PC-9 (cell line): ENCODE measurements around the gene TRABD2B. TPM values are rescaled to one million over a fixed set of nuclear protein-coding genes. Genes with fewer than 3 reads are reported as not detected.

Experiments used
- BruUV-seq: library from RNA; stranded (reverse); fragments of 400-500 nt; replicated peaks from 2 replicates; lab custom pipeline; 2021; lab: Mats Ljungman, UMichigan
- CTCF ChIA-PET: fragments of 300-600 bp; sonication (Branson Sonifier 250); formaldehyde crosslinking; loops from one replicate; lab custom pipeline; 2022; ENCODE audit warnings: antibody characterized with exemption; lab: Charles Lee
- POLR2A ChIA-PET: fragments of 300-600 bp; sonication (Branson Sonifier 250); formaldehyde crosslinking; loops from one replicate; lab custom pipeline; 2022; ENCODE audit warnings: antibody characterized with exemption; ENCODE audit not compliant: unreplicated experiment; lab: Charles Lee
- DNase-seq, 2 experiments: peaks; one replicate each; pipeline versions ENCODE4 v3.0.0 to v3.0.0-alpha.2; 2015 to 2022; ENCODE audit warnings: mixed read lengths in 1 of 2
- H2AFZ ChIP-seq: fragments of 200-600 bp; sonication (generic); 2 replicates; pipeline ENCODE4 v1.8.1; 2017; ENCODE audit warnings: antibody characterized with exemption
- H3F3A ChIP-seq: fragments of 200-600 bp; sonication (generic); 2 replicates; pipeline ENCODE4 v1.8.1; 2017; ENCODE audit warnings: antibody characterized with exemption, mild to moderate bottlenecking, low read depth; ENCODE audit not compliant: insufficient read depth
- H3K27ac ChIP-seq: fragments of 200-600 bp; sonication (generic); 2 replicates; pipeline ENCODE4 v1.6.1; 2016; ENCODE audit warnings: mixed run types
- H3K27me3 ChIP-seq: fragments of 200-600 bp; sonication (generic); 2 replicates; pipeline ENCODE4 v1.6.1; 2016; ENCODE audit warnings: low read depth, mixed run types; ENCODE audit not compliant: insufficient read depth
- H3K36me3 ChIP-seq: fragments of 200-600 bp; sonication (generic); 2 replicates; pipeline ENCODE4 v1.6.1; 2016; ENCODE audit warnings: low read depth, mixed run types
- H3K4me1 ChIP-seq: fragments of 200-600 bp; sonication (generic); replicated peaks from 2 replicates; pipeline ENCODE4 v1.6.1; 2016; ENCODE audit warnings: mixed run types; ENCODE audit not compliant: insufficient read depth
- H3K4me2 ChIP-seq: fragments of 200-600 bp; sonication (generic); 2 replicates; pipeline ENCODE4 v1.6.1; 2017; ENCODE audit warnings: mixed run types
- H3K4me3 ChIP-seq: fragments of 200-600 bp; sonication (generic); 2 replicates; pipeline ENCODE4 v1.6.1; 2016; ENCODE audit warnings: mixed run types
- H3K79me2 ChIP-seq: fragments of 200-600 bp; sonication (generic); 2 replicates; pipeline ENCODE4 v1.6.1; 2017; ENCODE audit warnings: low read depth, mixed run types
- H3K9me2 ChIP-seq: fragments of 200-600 bp; sonication (generic); 2 replicates; pipeline ENCODE4 v1.8.1; 2017; ENCODE audit warnings: mild to moderate bottlenecking; ENCODE audit not compliant: insufficient read depth
- H3K9me3 ChIP-seq: fragments of 200-600 bp; sonication (generic); 2 replicates; pipeline ENCODE4 v1.8.1; 2016; ENCODE audit warnings: low read depth; ENCODE audit not compliant: insufficient read depth
- H4K20me1 ChIP-seq: fragments of 200-600 bp; sonication (generic); 2 replicates; pipeline ENCODE4 v1.8.1; 2017; ENCODE audit not compliant: insufficient read depth
- CTCF ChIP-seq: fragments of 200-600 bp; sonication (generic); conservative IDR thresholded peaks from 2 replicates; pipeline ENCODE4 v1.6.1; 2017; ENCODE audit warnings: mixed run types, antibody characterized with exemption, mild to moderate bottlenecking, moderate library complexity
- EZH2 ChIP-seq: fragments of 200-600 bp; sonication (generic); IDR thresholded peaks from 2 replicates; pipeline ENCODE4 v1.8.0; 2017; ENCODE audit warnings: antibody characterized with exemption, low read depth
- intact Hi-C: fragments of 100-400 bp; cut with micrococcal nuclease; formaldehyde crosslinking; loops from one replicate; pipeline ENCODE4 v1.10.0; 2022; ENCODE audit not compliant: unreplicated experiment
- total RNA-seq: library from RNA; stranded (reverse); gene quantifications from 2 replicates; pipeline ENCODE4 v1.2.3, GENCODE V29; 2021

The TRABD2B gene
- total RNA-seq, 1 experiment from 2014 or later = not detected

- ChIA-PET POLR2A (no interaction called here), CTCF (interaction anchor here (1.3 kb wide), 1 partner anchor 289 kb away, joined by 5 read pairs; no protein-coding TSS in a partner anchor)
- Histone ChIP-seq H3K9me2 (no peaks in the 10 kb centered on the region), H3K9me3 (no peaks in the 10 kb centered on the region), H3K27ac (no peak overlapping the region), H3K27me3 (no peaks in the 10 kb centered on the region; the same call in 1 of the 2 replicates), H2AFZ (no peak overlapping the region), H3F3A (no peaks in the 10 kb centered on the region), H3K4me3 (no peak overlapping the region), H3K36me3 (no peaks in the 10 kb centered on the region), H4K20me1 (no peaks in the 10 kb centered on the region), H3K4me2 (no peak overlapping the region), H3K79me2 (no peaks in the 10 kb centered on the region), H3K4me1 (no peaks in the 10 kb centered on the region; the same call in 1 of the 2 replicates)
- DNase-seq = no peak
- intact Hi-C loops = loop anchor here (5.0 kb wide), 2 partner anchors 273 to 548 kb away; no protein-coding TSS in a partner anchor
- TF ChIP-seq EZH2 (no peak), CTCF (no peak)
- BruUV-seq = no TSS peak
Measured at GRCh38 chr1:47725000-47725473, 272.1 kb downstream of the TRABD2B start.

GRCh38 chr1:47724432-47724999, 272.7 kb downstream of the TRABD2B start:
- Histone ChIP-seq H3K27ac (no peak overlapping the region), H3K4me2 (no peak overlapping the region), H3K79me2 (no peaks in the 10 kb centered on the region), H3K36me3 (no peaks in the 10 kb centered on the region), H3F3A (no peaks in the 10 kb centered on the region), H3K9me2 (no peaks in the 10 kb centered on the region), H3K27me3 (peaks cover under 1% of the 10 kb centered on the region), H3K4me1 (no peaks in the 10 kb centered on the region; the same call in 1 of the 2 replicates), H2AFZ (no peak overlapping the region), H4K20me1 (no peaks in the 10 kb centered on the region), H3K4me3 (no peak overlapping the region), H3K9me3 (no peaks in the 10 kb centered on the region)
- intact Hi-C loops = no loop called here
- ChIA-PET POLR2A (no interaction called here), CTCF (no interaction called here)
- no peak for TF ChIP-seq EZH2
- no peak for DNase-seq
- no TSS peak for BruUV-seq

GRCh38 chr1:47722909-47723580, 274.1 kb downstream of the TRABD2B start:
- CTCF ChIA-PET = no interaction called here
- POLR2A ChIA-PET = no interaction called here
- H3K4me2 ChIP-seq = no peak overlapping the region
- TF ChIP-seq EZH2 (no peak), CTCF (no peak)
- no peak overlapping the region for H2AFZ ChIP-seq
- H3K4me1 ChIP-seq = no peaks in the 10 kb centered on the region; the same call in 1 of the 2 replicates
- H3K4me3 ChIP-seq = no peak overlapping the region
- H3K27ac ChIP-seq = no peak overlapping the region
- no peaks in the 10 kb centered on the region for H3K9me3 ChIP-seq
- no peaks in the 10 kb centered on the region for H3K9me2 ChIP-seq
- no TSS peak for BruUV-seq
- no peaks in the 10 kb centered on the region for H3F3A ChIP-seq
- no peaks in the 10 kb centered on the region for H3K36me3 ChIP-seq
- DNase-seq = no peak
- no peaks in the 10 kb centered on the region for H4K20me1 ChIP-seq
- no peaks in the 10 kb centered on the region for H3K79me2 ChIP-seq
- intact Hi-C loops = no loop called here
- H3K27me3 ChIP-seq = peaks cover 7% of the 10 kb centered on the region
